NCI-H1417 (cell line): ENCODE results near the gene HPCAL1.

Source experiments
- DNase-seq, 3 experiments: peaks; one replicate each; lab custom pipeline; 2025; lab: John Stamatoyannopoulos, UW

Gene HPCAL1

DNA sequence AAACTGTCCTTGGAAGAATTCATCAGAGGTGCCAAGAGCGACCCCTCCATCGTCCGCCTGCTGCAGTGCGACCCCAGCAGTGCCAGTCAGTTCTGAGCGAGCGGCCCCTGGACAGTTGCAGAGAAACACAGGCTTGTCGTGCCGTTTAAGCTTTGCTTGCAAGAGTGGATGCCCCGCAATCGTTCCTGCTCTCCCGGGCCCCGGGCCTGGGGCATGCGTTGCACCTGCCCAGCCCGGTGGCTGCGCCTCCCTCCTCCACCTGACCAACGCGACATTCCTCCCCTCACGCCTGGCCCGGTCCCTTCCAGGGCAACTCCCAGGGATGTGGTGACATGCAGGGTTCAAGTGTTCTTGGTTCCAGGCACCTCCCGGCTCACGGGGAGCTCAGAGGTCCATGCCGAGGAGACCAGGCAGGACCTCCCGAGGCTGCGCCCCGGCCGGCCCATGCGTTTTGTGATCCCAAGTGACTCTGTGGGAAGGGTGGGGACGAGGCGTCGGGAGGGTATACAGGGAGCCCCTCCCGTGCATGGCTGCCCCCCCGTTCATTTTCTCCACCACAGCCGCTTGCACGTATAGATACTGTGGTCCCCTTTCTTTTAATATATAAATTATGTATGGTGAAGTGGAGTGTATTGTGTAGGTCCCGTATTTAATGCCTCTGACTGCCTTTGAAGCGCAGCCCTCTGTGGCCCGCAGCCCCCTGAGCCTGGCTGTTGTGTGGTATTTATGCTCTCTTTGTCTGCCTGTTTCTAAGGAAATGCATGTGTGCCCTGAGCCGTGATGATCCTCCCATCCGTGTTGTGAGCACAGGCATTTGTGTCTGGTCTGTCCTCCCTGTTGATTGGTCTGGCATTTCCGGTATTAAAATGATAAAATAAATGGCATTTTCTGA lies 124.3 kb downstream of the HPCAL1 start:
- no peak for DNase-seq

GRCh38 chr2:10427618-10427949 lies 124.9 kb downstream of the HPCAL1 start:
- DNase-seq: no peak

GRCh38 chr2:10428355-10428754 lies 125.7 kb downstream of the HPCAL1 start:
- DNase-seq: no peak

DNA sequence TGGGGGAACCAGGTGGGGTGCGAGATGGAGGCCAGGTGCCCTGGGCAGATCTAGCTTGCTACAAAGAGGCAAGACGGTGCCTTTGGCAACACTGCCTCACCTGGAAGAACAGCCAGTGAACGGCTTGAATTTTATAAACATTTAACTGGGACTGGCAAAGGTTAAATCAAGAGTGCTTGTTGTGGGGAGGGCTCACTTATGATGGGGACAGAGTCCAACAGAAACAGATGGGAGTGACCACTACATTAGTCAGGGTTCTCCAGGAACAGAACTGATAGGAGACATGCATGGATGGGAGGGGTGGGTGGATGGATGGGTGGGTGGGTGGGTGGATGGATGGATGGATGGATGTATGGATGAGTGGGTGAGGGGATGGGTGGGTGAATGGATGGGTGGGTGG lies 126.2 kb downstream of the HPCAL1 start:
- DNase-seq: no peak

GRCh38 chr2:10430886-10431622 lies 128.3 kb downstream of the HPCAL1 start:
- DNase-seq: no peak

DNA sequence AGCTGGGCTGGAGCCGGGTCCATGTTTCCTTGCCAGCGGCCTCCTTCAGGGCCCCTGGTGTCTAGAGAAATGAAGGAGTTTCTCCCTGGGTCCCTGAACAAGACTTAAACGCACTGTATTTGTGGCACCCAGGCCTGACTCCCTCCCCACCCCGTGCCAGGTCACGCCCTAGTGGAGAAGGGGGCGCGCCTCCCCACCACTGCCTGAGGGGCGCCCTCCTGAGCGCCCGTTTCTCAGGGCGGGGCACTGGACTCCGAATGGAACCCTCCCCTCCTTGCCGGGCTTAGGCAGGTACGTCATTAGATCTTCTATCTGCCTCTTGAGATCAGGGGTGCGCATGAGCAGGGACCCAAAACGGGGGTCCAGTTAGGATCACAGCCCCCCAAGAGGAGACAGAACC lies 129.1 kb downstream of the HPCAL1 start:
- DNase-seq: no peak

DNA sequence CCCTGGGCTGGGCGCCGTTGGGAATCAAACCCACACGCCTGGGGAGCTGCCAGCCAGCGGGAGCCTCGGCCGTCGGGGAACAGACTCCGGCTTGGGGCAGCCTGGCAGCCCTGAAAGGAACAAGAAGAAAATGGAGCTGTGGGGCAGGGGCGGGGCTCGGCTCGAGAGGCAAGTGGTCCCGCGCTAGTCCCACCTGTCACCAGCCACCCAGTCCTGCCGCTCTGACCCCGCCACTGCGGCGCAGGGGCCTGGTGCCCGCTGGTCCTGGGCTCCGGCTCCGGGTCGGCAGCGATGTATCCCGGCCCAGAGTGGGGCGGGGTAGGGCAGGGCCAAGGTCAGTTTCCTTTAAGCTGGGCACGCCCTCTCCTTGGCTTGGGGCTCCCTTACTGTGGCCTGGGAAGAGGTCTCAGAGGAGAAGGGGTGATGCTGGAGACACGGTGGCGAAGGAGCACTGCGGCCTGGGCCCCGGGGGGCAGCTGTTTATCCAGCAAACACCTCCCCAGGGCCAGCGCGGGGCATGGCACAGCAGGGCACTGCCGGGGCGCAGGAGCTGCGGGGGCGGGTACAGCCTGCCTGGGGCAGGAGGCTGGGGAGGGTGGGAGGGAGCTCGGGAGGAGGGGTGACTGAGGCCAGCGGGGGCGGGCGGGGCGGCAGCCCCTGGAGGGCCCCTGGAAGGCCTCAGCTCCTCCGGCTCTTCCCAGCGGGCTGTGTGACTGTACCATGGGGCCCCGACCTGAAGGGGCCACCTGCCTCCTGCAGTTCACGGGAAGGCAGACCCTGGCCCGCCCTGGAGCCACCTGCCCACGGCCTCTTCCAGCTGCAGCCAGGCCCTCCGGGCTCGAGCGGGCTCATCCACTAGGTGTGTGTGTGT lies 129.8 kb downstream of the HPCAL1 start:
- peak in 2 of 3 experiments; percentile 52 to 60 for DNase-seq

DNA sequence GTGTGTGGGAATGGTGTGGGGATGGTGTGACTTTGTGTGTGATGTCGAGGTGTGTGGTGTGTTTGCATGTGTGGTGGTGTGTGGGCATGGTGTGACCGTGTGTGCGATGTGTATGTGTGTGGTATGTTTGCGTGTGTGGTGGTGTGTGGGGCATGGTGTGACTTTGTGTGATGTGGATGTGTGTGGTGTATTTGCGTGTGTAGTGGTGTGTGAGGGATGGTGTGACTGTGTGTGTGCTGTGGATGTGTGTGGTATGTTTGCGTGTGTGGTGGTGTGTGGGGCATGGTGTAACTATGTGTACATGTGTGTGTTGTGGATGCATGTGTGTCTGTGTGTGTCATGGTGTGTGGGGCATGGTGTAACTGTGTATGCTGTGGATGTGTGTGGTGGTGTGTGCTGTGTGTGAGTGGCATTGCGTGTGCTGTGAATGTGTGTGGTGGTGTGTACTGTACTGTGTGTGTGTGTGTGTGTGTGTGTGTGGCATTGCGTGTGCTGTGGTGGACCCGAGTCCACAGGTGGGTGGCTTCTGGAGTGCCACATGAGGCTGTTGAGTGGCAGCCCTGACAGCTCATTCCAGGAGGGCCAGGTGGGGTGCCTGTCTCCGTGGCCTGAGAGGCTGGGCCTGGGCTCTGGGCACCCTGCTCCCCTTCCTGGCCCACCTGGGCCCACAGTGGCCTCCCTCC lies 130.7 kb downstream of the HPCAL1 start:
- no peak for DNase-seq

DNA sequence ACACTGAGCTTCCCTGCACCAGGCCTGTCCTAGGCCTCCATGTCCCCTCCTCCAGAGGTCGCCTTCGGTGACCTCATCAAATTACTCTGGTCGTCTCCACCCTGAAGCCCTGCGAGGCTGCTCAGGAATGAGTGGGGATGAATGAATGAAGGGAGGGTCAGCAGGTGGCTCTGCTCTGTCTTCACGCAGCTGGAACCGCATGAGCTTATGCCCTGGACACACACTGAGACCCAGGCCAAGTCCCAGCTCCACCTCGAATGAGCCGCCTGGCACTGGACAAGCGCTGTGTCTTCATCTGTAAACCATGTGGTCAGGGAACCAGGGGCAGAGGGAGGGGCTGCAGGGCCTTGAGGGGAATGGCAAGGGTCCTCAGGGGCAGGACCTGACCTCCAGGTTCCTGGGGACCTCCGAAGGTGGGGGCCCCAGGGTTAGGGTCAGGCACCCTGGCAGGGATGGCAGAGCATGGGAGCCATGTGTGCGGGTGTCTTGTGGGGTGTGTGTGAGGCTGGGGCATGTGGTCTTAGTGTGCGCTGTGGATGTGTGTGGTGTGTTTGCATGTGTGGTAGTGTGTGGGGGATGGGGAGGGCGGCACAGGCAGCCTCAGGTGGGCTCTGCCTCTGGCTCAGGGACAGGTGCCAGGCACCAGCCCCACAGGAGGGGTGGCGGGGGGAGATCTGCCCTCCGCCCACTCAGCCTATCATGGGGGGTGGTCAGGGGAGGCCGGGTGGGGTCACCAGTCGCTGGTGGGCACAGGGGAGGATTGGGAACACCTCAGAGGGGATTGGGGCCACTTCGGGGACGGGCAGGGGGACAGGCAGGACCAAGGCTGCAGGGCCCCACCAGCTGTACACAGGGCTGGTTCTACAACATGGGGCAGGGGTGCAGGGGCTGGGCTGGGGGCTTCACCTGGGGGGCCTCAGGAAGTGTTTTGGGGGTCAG lies 131.5 kb downstream of the HPCAL1 start:
- DNase-seq: no peak

- peak; percentile 70 to 89 (median 88) for DNase-seq
These were observed 132.4 kb downstream of the HPCAL1 start for GRCh38 chr2:10434886-10435819.

DNA sequence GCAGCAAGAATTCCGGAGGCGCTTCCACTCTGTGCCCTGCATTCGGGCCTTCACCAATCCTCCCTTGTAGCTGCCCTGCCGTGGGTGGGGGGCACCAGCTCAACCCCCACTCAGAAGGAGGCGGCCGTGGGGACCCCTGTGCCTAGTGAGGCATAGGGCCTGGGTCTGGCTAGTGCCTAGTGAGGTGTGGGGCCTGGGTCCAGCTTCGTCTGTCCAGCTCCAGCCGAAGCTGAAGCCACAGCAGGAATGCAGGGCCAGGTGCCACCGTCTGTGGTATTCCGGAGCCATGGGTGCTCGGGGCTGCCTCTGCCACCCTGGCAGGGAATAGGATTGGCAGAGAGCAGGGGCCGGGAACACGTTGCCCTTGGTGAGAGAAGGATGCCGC lies 133.1 kb downstream of the HPCAL1 start:
- no peak for DNase-seq

DNA sequence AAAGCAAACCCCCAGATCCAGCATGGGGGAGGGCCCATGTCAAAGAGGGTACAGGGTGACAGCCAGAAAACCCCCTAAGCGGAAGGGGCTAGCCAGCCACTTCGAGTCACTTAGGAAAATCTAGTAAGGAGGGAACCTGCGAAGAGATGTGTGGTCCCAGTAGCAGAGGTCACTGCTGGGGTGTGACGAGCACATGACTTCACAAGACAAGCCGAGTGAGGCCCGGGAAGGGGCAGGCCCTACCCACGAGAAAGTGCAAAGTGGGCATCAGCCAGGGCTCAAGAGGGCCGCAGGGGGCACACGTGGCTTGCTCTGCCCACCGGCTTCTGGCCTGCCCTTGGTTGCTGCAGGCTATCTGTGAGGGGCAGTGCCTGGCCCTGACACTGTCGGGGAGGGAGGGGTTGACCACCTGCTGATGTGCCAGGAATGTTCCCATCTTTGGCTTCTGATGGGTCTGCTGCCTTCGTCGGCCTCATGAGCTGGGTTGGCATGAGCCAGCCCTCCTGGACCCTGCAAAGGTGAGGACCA lies 133.9 kb downstream of the HPCAL1 start:
- DNase-seq: no peak

- no peak for DNase-seq
These were observed 135.1 kb downstream of the HPCAL1 start for GRCh38 chr2:10437806-10438205.

DNA sequence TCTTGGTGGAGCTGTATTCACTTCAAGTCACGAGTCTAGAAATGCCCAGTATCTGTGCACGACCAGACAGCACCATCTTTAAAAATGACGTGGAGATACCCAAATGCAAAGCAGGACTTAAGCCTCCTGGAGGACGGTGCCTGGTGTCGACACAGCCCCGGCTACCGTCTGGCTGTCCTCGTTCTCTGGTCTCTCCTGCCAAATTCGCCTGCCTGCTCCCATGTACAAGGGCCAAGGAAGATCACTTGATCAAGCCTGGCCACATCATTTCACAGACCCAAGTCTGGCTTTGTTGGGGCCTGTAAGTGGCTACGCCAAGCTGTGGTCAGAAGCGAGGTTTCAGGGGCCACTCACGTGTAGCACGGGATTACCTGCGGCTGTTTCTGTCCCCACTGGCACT lies 136.0 kb downstream of the HPCAL1 start:
- peak in 1 of 3 experiments; percentile 28 for DNase-seq

- no peak for DNase-seq
These were observed 136.6 kb downstream of the HPCAL1 start for GRCh38 chr2:10439185-10439879.

GRCh38 chr2:10439971-10440370 lies 137.3 kb downstream of the HPCAL1 start:
- DNase-seq: no peak

GRCh38 chr2:10440736-10441135 lies 138.0 kb downstream of the HPCAL1 start:
- DNase-seq: no peak

- no peak for DNase-seq
These were observed 139.2 kb downstream of the HPCAL1 start for GRCh38 chr2:10441948-10442347.
